ENCODE measurements around the gene DCLRE1C.

DCLRE1C gene

GRCh38 chr10:14936584-14936983 lies 17.3 kb downstream of the DCLRE1C start:
- no peak overlapping the region for H3K4me3 ChIP-seq (ENCODE audit: control insufficient read depth, low read depth, low read length)
- DNase-seq (ENCODE audit: low read depth), result no peak
- TF ChIP-seq CTCF (conservative IDR thresholded peaks at IDR 0.05; ENCODE audit: control insufficient read depth, insufficient read depth, low read depth, low read length), result no peak

- no peak for TF ChIP-seq CTCF (conservative IDR thresholded peaks at IDR 0.05; ENCODE audit: control insufficient read depth, insufficient read depth, low read depth, low read length)
- no peak for DNase-seq (ENCODE audit: low read depth)
- H3K4me3 ChIP-seq (ENCODE audit: control insufficient read depth, low read depth, low read length), result no peak overlapping the region
Measured at GRCh38 chr10:14930610-14931009, 23.3 kb downstream of the DCLRE1C start.

- TF ChIP-seq CTCF (conservative IDR thresholded peaks at IDR 0.05; ENCODE audit: control insufficient read depth, insufficient read depth, low read depth, low read length), result no peak
- no peak for DNase-seq (ENCODE audit: low read depth)
- no peak overlapping the region for H3K4me3 ChIP-seq (ENCODE audit: control insufficient read depth, low read depth, low read length)
Measured at GRCh38 chr10:14926722-14927416, 27.0 kb downstream of the DCLRE1C start.

GRCh38 chr10:14926061-14926470 lies 27.8 kb downstream of the DCLRE1C start:
- TF ChIP-seq CTCF (conservative IDR thresholded peaks at IDR 0.05; ENCODE audit: control insufficient read depth, insufficient read depth, low read depth, low read length), result no peak
- no peak for DNase-seq (ENCODE audit: low read depth)
- H3K4me3 ChIP-seq (ENCODE audit: control insufficient read depth, low read depth, low read length), result no peak overlapping the region

- no peak for DNase-seq (ENCODE audit: low read depth)
- no peak overlapping the region for H3K4me3 ChIP-seq (ENCODE audit: control insufficient read depth, low read depth, low read length)
- TF ChIP-seq CTCF (conservative IDR thresholded peaks at IDR 0.05; ENCODE audit: control insufficient read depth, insufficient read depth, low read depth, low read length), result no peak
Measured at GRCh38 chr10:14925268-14925667, 28.6 kb downstream of the DCLRE1C start.

- no peak for DNase-seq (ENCODE audit: low read depth)
- TF ChIP-seq CTCF (conservative IDR thresholded peaks at IDR 0.05; ENCODE audit: control insufficient read depth, insufficient read depth, low read depth, low read length), result no peak
- H3K4me3 ChIP-seq (ENCODE audit: control insufficient read depth, low read depth, low read length), result no peak overlapping the region
Measured at GRCh38 chr10:14924013-14924412, 29.9 kb downstream of the DCLRE1C start.

GRCh38 chr10:14918964-14919363 lies 34.9 kb downstream of the DCLRE1C start:
- TF ChIP-seq CTCF (conservative IDR thresholded peaks at IDR 0.05; ENCODE audit: control insufficient read depth, insufficient read depth, low read depth, low read length), result no peak
- DNase-seq (ENCODE audit: low read depth), result no peak
- no peak overlapping the region for H3K4me3 ChIP-seq (ENCODE audit: control insufficient read depth, low read depth, low read length)

Data from fibroblast of mammary gland (primary cell).